Measurements from ENCODE around the gene OR10A2.
"Not testable (repeated sequence)": the region's sequence is repeated elsewhere in the genome, so short reads cannot be mapped to it uniquely, and the experiment has no call there.

The OR10A2 gene

DNA sequence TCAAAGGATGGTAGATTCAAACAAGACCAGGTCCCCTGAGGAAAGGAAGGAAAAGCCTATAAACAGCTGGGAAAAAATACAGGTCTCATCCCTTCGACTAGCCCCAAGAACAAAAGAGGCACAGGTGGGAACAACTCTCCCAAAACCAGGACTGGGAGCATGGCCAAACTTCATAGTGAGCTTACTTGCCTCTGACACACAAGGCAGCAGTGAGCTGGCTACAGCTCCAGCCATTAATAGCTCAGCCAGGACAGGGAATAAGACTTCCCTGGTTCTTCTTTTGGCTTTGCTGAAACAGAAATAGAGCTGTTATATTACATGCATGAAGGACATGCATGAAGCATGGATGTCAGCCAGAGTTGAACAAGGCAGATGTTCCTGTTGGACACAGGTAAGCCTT is at the start of gene OR10A2:
OR10A2 (plus strand) TSS at position 97 of the 400 bp plus-strand sequence. CDS start 6,698 bp downstream, outside the sequence.
- no peak for DNase-seq (ENCODE audit: low read depth in 2 of 2)

DNA sequence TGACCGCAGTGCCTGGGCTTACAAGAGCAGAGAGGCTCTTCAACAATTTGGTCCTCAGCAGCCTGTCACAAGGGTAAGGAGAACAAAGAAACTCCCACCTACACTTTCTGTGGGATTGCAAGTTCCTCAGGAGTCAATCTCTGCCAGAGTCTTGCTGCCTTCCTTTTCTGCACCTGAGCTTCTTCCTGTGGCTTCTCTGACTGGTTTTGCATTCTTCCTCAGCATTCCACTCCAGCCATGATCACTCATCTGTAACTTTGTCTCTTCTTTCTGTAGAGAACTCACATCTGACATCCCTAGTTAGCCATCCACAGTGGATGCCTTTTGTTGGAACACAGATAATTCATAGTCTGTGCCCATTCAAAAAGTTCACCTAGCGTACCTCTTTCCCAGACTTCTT is 49.2 kb upstream of the OR10A2 start:
- no peak for DNase-seq (ENCODE audit: low read depth in 2 of 2)

DNA sequence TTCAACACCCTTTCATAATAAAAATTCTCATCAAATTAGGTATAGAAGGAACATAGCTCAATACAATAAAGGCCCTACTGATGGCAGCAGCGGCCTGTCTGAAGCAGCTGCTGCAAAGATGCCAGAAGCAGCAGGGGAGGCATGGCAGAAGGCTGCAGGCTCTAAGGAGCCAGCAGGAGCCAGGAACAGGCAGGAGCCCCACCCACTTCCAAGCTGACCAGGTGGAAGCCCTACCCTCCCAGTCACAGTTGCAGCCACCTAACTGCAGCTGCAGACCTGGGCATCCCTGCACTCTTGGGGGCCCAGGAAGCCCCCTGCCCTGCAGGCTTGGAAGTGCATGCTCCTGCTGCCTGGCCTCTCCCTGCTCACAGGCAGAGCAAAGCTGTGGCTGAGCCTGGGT is 45.2 kb upstream of the OR10A2 start:
- DNase-seq (ENCODE audit: low read depth in 2 of 2): no peak

- no peak for DNase-seq (ENCODE audit: low read depth in 2 of 2)
These were observed 43.9 kb upstream of the OR10A2 start for GRCh38 chr11:6818967-6819366.

DNA sequence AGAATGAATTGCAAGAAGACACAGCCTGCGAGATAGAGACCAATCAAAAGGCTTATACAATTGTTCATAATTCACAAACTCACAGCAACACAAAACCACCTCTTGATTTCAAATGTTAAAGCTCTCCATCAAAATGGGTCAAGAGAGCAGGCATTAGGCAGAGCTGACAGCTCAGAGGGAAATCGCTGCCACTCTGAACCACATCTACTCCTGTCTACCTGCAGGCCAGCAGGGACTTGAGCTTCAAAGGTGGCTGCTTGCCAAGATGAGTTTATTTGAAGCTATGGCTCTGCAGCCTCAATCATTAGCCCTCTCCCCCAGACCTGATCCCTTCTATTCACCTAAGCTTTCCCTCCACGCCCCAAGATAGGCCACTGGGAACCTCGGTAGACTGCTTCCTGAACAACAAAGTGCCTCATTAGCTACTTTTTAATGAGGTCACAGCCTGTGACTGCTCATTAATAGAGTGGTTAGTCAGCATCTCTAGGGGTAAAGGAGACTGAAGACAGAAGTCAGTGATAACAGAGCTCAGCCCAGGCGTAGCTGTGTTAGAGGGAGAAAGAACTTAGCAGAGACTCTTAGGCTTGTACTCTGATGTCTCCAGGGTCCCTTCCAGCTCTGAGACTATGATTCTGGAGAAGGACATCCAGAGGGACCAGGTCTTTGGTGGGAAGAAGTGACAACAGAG is 38.6 kb upstream of the OR10A2 start:
- DNase-seq (ENCODE audit: low read depth in 2 of 2): no peak

DNA sequence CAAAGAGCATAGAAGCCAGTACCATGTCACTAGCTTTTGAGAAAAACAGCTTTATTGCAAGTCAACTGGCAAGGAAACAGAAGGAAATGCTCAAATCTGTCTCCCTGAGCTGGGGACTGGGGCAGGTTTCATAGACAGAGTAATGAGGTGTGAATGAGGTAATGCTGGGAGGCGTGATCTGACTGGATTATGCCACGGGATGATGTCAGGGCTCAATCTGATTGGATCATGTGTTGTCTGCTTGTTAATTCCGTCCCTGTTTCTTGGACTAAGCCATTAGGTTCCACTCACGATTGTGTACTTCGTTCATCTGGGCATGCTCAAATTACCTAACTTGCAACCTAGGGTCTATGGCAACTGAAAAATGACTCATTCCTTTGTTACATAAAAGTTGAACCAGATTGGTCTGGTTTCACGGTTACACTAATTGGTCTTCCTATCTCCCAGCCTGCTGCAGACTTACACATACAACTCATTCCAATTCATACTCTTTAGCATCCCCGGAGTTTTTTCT is 37.6 kb upstream of the OR10A2 start:
- DNase-seq (ENCODE audit: low read depth in 2 of 2): no peak

- DNase-seq (ENCODE audit: low read depth in 2 of 2): no peak
These were observed 34.8 kb upstream of the OR10A2 start for GRCh38 chr11:6828103-6828502.

- DNase-seq (ENCODE audit: low read depth in 2 of 2): no peak
These were observed 29.5 kb upstream of the OR10A2 start for GRCh38 chr11:6833356-6833755.

DNA sequence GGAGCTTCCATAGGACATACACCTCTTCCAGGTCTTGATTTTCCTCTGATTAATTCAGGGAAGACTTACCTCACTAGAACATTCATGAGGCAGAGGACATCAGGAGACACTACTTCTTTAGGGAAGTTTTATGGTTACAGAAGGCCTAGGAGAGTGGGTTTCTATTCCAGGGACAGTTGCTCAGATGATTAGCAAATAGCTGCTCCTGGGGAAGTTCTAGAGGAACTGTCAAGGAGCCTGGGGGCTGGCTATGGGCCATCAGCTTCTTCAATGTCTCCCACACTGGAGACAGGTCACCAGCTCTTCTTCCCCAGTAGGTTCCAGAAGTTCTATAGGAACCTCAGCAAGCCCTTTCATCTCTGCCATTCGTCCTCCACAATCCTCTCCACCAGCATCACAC is 28.8 kb upstream of the OR10A2 start:
- no peak for DNase-seq (ENCODE audit: low read depth in 2 of 2)

DNA sequence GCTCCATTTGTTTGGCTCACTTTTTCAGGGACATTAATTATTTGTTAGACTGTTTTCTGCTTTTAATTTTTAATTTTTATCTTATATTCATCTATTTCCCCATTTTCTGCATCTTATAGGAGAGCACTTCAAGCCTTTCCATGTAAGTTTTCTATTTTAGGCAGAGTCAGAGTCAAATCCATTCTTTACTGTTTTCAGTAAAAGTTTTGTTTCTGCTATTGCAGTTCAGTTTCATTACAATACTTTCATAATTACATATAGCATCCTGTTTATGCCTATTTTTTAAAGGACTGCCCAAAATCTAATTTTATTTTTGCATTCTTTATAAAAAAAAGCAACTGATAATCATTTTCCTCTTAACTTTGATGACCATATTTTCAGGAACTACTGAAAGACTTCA is 21.2 kb upstream of the OR10A2 start:
- no peak for DNase-seq (ENCODE audit: low read depth in 2 of 2)

GRCh38 chr11:6843670-6844069 is 19.2 kb upstream of the OR10A2 start:
- DNase-seq (ENCODE audit: low read depth in 2 of 2): no peak

DNA sequence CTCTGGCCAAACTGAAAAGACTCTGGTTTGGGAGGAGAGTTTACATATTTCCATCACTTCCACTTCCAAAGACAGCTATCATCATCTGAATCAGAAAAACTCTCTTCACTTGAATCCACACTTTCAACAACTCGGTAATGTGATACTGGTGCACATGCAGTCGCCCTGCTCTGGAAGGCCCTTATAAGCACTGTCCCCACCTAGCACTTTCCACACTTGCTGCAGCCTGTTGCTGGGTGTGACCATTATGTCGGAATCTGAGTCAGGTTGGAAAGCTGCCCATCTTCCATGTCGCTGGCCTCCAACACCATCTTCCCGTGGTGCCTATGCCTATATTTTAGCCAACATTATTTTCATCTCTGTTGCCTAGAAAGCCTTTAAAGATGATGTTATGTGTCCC is 18.5 kb upstream of the OR10A2 start:
- no peak for DNase-seq (ENCODE audit: low read depth in 2 of 2)

DNA sequence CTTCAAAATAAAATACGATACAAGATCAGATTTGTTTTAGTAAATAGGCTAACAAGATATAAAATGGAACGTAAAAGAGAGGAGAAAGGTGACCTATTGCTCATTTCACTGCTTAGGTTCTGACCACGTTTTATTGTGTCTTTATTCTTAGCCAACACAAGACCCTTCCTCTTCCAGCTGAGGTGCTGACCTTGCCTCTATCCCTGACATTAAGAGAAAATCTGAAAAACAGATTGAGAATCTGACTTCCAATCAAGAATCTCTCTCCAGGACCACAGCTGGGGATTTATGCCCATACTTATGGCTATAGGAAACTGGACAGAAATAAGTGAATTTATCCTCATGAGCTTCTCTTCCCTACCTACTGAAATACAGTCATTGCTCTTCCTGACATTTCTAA is 17.5 kb upstream of the OR10A2 start, which contains the start of gene OR10A5:
OR10A5 (plus strand) TSS at position 301 of the 400 bp plus-strand sequence; CDS start at position 301, 0 bp downstream.
- no peak for DNase-seq (ENCODE audit: low read depth in 2 of 2)

- DNase-seq (ENCODE audit: low read depth in 2 of 2): no peak
These were observed 12.3 kb upstream of the OR10A2 start for GRCh38 chr11:6850526-6850925.

DNA sequence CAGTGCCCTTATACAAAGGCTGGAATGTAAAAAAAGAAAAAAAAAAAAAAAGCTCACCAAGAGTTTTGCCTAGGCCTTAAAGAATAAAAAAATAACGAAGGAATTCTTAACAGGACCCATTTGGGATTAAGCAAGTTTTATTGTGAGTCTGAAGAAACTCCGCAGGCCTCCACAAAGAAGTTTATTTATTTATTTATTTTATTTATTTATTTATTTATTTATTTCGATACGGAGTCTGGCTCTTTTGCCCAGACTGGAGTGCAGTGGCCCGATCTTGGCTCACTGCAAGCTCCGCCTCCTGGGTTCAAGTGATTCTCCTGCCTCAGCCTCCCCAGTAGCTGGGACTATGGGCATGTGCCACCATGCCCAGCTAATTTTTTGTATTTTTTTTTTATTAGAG is 8.1 kb upstream of the OR10A2 start:
- DNase-seq (ENCODE audit: low read depth in 2 of 2): not testable (repeated sequence)

DNA sequence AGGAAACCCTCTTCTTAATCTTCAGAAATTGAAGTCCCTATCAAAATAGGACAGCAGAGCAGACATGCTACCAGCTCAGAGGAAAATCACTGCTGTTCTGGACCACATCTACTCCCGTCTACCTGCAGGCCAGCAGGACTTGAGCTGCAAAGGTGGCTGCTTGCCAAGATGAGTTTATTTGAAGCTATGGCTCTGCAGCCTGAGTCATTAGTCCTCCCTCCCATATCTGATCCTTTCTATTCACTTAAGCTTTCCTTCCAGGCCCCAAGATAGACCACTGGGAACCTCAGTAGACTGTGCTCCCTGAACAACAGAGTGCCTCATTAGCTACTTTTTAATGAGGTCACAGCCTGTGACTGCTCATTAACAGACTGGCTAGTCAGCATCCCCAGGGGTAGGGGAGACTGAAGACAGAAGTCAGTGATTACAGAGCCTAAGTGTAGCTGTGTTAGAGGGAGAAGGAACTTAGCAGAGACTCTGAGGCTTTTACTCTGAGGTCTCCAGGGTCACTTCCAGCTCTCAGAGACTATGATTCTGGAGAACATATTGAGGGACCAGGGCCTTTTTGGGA is 6.8 kb upstream of the OR10A2 start:
- DNase-seq (ENCODE audit: low read depth in 2 of 2): no peak

GRCh38 chr11:6856871-6857270 is 6.0 kb upstream of the OR10A2 start:
- DNase-seq (ENCODE audit: low read depth in 2 of 2): no peak

GRCh38 chr11:6864438-6864837 is 1.6 kb downstream of the OR10A2 start:
- DNase-seq (ENCODE audit: low read depth in 2 of 2): no peak

DNA sequence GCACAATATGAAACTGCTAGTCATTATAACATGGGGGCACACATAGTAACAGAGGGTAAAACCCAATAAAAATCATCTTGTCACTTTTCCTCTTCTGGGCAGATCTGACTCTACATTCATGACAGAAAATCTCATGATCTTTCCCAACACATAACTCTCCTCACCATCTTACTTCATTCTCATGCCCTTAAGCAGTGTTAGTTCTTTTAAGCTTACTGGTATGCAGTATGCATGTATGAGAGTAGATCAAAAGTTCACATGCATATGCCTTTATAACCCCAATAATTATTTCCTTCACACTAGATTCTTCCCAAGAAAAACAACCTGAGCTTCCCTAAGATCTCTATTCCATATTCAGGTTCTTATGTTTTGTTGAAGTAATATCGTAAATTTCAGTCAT is 8.4 kb downstream of the OR10A2 start:
- no peak for DNase-seq (ENCODE audit: low read depth in 2 of 2)

- DNase-seq (ENCODE audit: low read depth in 2 of 2): no peak
These were observed 12.9 kb downstream of the OR10A2 start for GRCh38 chr11:6875761-6876160.

DNA sequence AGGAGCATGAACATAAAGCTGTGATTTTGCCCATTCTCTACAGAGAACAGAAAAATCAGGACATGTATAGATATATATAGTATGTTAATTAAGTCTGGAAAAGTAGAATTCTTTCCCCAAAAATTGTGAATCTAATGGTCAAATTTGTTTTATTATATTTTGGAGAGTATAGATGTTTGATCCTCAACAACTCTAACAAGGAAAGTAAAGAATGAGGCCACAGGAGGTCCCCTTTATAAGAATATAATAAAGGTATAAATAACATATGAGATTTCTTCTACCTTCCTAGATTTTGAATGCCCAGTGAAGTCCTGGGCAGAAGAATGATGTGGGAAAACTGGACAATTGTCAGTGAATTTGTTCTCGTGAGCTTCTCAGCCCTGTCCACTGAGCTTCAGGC is 13.5 kb downstream of the OR10A2 start, which contains the start of gene OR10A4:
OR10A4 (plus strand) TSS at position 301 of the 400 bp plus-strand sequence; CDS start at position 324, 23 bp downstream.
- DNase-seq (ENCODE audit: low read depth in 2 of 2): no peak

DNA sequence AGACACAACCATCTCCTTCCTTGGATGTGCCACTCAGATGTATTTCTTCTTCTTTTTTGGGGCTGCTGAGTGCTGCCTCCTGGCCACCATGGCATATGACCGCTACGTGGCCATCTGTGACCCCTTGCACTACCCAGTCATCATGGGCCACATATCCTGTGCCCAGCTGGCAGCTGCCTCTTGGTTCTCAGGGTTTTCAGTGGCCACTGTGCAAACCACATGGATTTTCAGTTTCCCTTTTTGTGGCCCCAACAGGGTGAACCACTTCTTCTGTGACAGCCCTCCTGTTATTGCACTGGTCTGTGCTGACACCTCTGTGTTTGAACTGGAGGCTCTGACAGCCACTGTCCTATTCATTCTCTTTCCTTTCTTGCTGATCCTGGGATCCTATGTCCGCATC is 14.1 kb downstream of the OR10A2 start:
- no peak for DNase-seq (ENCODE audit: low read depth in 2 of 2)

DNA sequence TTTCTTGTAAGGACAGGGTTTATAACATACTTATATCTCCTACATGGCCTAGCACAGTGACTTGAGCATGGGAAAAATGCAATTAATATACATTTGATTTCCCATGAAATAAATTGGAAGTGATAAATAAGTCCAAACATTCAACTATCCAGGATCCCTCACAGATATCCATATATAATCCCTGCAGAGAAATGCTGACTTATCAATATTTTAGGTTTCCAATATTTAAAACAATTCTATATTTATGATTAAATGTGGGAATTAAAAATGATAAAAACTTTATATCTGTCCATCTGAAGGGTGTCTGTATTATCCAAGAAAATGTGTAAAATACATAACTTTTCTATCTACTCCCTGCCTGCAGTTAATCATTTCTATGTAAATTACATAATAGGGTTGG is 19.9 kb downstream of the OR10A2 start:
- DNase-seq (ENCODE audit: low read depth in 2 of 2): no peak
